HTR-8/SVneo (cell line): ENCODE measurements around the gene PMPCB.
"Not testable (repeated sequence)": the region's sequence is repeated elsewhere in the genome, so short reads cannot be mapped to it uniquely, and the experiment has no call there.

Source experiments
- DNase-seq: peaks from one replicate; pipeline ENCODE4 v3.0.0; 2011; ENCODE audit warnings: low spot score, mixed read lengths; ENCODE audit not compliant: insufficient read length
- FAIRE-seq: peaks from 2 replicates; lab custom pipeline; 2011; peaks lifted over from hg19 to GRCh38; lab: Jason Lieb, UNC

Gene PMPCB, protein sequence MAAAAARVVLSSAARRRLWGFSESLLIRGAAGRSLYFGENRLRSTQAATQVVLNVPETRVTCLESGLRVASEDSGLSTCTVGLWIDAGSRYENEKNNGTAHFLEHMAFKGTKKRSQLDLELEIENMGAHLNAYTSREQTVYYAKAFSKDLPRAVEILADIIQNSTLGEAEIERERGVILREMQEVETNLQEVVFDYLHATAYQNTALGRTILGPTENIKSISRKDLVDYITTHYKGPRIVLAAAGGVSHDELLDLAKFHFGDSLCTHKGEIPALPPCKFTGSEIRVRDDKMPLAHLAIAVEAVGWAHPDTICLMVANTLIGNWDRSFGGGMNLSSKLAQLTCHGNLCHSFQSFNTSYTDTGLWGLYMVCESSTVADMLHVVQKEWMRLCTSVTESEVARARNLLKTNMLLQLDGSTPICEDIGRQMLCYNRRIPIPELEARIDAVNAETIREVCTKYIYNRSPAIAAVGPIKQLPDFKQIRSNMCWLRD

GRCh38 chr7:103296901-103297836, at the start of gene PMPCB:
Gene PMPCB, plus strand, starts transcription at chr7:103297435. Its CDS starts 25 bp downstream, at chr7:103297460.
- FAIRE-seq (peak; percentile 4), DNase-seq (peak; percentile 83)

GRCh38 chr7:103253699-103254506, 43.3 kb upstream of the PMPCB start:
- not testable (repeated sequence) for DNase-seq, FAIRE-seq

DNA sequence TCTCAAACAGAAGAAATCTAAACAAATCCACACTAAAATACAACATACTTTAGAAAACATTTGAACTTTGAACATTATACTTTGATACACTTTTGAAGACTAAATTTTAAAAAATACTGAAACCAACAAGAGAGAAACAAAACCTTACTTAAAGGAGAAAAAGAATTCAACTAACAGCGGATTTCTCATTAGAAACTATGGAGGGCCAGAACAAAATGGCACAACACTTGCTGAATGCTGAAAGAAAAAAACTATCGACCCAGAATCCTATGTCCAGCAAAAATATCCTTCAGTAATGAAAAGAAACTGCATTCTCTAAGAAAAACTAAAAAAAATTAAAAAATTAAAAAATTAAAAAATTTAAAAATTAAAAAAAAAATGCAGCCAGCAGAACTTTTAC, 33.2 kb upstream of the PMPCB start:
- FAIRE-seq, DNase-seq: not testable (repeated sequence)

- not testable (repeated sequence) for FAIRE-seq, DNase-seq
These were observed 31.0 kb upstream of the PMPCB start for GRCh38 chr7:103266229-103266628.

GRCh38 chr7:103273374-103273773, 23.9 kb upstream of the PMPCB start:
- FAIRE-seq, DNase-seq: not testable (repeated sequence)

GRCh38 chr7:103274867-103275266, 22.4 kb upstream of the PMPCB start:
- DNase-seq, FAIRE-seq: not testable (repeated sequence)

- DNase-seq, FAIRE-seq: not testable (repeated sequence)
These were observed 19.0 kb upstream of the PMPCB start for GRCh38 chr7:103278195-103278594.

DNA sequence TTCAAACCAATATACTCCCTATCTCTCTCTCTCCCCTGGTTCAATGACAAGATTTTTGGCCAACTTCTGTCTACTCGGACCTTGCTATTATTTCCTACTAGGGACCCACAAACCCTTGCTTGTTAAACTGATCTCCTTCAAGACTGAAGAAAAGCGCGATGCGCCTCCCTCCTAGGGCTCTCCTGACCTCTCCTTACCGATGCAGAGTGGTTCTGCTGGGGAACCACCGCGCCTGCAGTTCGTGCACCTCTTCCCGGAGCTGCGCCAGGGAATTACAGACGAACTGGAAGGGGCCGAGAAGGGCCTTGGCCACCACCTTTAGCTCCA, 17.6 kb upstream of the PMPCB start:
- not testable (repeated sequence) for DNase-seq, FAIRE-seq

GRCh38 chr7:103279963-103280802, 17.1 kb upstream of the PMPCB start:
- DNase-seq, FAIRE-seq: not testable (repeated sequence)

- FAIRE-seq, result not testable (repeated sequence)
These were observed 16.5 kb upstream of the PMPCB start for GRCh38 chr7:103280803-103281155.

GRCh38 chr7:103282802-103283427, 14.3 kb upstream of the PMPCB start:
- not testable (repeated sequence) for DNase-seq, FAIRE-seq

More at GRCh38 chr7:103280803-103281155, 16.5 kb upstream of the PMPCB start:
- DNase-seq, result not testable (repeated sequence)

- no peak for DNase-seq
- FAIRE-seq, result no peak
These were observed 5.1 kb upstream of the PMPCB start for GRCh38 chr7:103292122-103292521.

GRCh38 chr7:103293526-103293925, 3.7 kb upstream of the PMPCB start:
- DNase-seq, result no peak
- FAIRE-seq, result no peak

DNA sequence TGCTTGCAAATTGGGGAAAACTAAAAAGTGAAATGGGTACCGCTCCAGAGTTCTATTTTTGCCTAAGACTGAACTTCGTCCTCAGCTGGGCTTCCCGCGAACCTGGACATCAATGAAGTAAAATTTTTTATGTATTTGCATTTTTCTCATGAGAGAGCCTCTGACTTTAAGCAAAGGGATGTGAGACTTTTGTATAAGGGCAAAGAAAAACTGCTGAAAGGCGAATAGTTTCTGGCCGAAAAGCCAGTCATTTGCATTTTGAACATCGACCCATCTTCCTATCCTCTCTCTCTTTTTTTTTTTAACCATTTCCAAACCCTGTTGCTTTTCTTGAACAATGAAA, 573 bp downstream of the PMPCB start:
- DNase-seq (no peak), FAIRE-seq (no peak)

- no peak for FAIRE-seq
- DNase-seq, result no peak
These were observed 2.4 kb downstream of the PMPCB start for GRCh38 chr7:103299660-103300059.

DNA sequence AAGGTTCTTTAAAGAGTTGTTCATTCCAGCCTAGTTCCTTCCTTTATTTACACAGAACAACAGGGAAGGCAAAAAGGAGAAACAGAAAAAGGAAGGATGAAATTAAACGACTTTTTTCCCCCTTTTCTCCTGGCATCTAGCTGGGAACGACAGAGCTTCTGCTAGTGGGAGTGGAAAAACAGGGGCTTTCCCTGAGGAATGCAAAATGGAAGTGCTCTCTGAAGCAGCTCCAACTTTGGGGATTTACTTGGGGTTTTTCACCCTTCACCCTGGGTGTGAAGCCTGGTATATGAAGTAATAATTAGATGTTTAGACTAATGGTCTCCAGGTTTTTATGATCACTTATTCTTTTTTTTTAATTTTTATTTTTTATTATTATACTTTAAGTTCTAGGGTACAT, 4.2 kb downstream of the PMPCB start:
- FAIRE-seq, result no peak
- DNase-seq, result no peak

GRCh38 chr7:103307503-103308231, 10.4 kb downstream of the PMPCB start:
- no peak for FAIRE-seq
- DNase-seq, result no peak

DNA sequence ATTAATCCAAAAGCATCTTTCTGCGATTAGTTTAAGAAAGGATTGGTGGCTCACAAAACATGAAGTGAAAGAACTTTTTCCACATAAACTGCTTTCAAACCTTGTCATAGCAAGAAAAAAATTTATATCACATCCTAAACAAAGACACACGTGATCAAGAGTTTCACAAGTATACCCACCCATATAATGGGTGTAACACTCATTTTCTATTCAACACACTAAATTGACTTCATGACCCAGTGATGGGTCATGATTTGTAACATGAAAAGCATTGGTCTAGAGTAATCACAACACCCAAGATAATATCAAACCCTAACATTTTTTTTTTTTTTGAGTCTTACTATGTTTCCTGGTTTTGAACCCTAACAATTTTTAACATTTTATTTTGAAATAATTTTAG, 17.6 kb downstream of the PMPCB start:
- no peak for DNase-seq
- no peak for FAIRE-seq
